ENCODE data around the gene CHST10.
"Not testable (repeated sequence)": the region's sequence is repeated elsewhere in the genome, so short reads cannot be mapped to it uniquely, and the experiment has no call there.

The CHST10 gene

GRCh38 chr2:100393362-100393761 is 24.1 kb downstream of the CHST10 start:
- DNase-seq (ENCODE audit: low spot score) = no peak

DNA sequence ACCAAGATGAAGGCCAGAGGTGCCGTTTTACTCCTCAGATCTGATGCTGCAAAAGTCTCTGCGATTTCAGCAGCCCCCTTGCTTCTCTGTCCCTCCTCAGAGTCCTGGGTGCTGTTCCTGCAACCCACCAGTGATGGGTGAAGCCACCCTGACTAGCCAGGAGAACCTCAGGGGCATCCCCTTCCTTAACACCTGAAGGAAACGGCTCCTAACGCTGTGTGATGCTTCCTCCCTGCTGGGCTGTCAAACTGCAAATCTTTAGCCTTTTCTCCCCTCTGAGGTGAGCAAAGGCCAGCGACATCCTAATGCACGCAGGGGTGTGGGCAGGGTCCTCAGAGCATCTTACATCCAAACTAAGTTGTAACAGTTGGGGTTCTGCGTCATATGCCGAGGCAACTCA is 24.8 kb downstream of the CHST10 start:
- DNase-seq (ENCODE audit: low spot score) = no peak

GRCh38 chr2:100391735-100392515 is 25.5 kb downstream of the CHST10 start:
- peak; percentile 31 for DNase-seq (ENCODE audit: low spot score)

GRCh38 chr2:100390001-100390940 is 27.2 kb downstream of the CHST10 start:
- no peak for DNase-seq (ENCODE audit: low spot score)

GRCh38 chr2:100388703-100389102 is 28.8 kb downstream of the CHST10 start:
- no peak for DNase-seq (ENCODE audit: low spot score)

- DNase-seq (ENCODE audit: low spot score) = no peak
These were observed 33.5 kb downstream of the CHST10 start for GRCh38 chr2:100383954-100384353.

- no peak for DNase-seq (ENCODE audit: low spot score)
These were observed 34.2 kb downstream of the CHST10 start for GRCh38 chr2:100383306-100383705.

DNA sequence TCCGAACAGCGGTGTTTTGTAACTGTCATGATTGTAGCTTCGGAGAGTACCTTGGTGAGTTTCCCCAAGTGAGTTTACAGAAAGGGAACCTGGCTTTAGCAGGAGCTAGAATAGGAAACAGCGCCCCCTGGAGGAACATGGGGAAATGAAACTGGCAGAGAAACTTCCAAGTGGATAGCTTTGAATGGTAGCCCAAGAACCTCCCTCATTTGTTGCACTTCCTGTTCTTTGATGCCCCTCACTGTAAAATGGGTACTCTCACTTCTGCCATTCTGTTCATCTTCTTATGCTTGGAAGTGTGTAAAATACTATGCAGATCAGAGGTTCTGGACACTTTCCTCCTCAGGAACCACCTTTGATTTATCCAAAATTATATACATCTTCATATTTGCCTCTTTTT is 36.2 kb downstream of the CHST10 start:
- peak; percentile 71 for DNase-seq (ENCODE audit: low spot score)

- DNase-seq (ENCODE audit: low spot score) = no peak
These were observed 36.8 kb downstream of the CHST10 start for GRCh38 chr2:100380681-100381080.

GRCh38 chr2:100376836-100377235 is 40.6 kb downstream of the CHST10 start:
- no peak for DNase-seq (ENCODE audit: low spot score)

DNA sequence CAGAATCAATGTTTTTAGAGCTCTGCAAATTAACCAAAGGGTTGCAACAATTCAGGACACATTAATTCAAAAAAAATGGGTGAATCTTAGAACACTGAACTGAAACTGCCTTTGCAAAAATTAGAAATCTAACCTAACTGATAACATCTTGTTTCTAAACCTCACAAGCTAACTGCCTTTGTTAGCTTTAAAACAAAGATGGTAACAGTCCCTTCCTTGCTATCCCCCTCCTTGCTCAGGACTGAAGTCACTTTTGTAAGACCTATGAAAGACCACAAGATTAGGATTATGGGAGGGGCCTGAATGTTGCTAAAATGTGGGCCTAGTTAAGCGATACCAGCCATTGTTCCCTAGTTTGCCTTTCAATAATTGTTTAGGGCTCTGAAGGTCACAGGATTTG is 50.3 kb downstream of the CHST10 start:
- DNase-seq (ENCODE audit: low spot score) = no peak

GRCh38 chr2:100365434-100365833 is 52.0 kb downstream of the CHST10 start:
- DNase-seq (ENCODE audit: low spot score) = no peak

DNA sequence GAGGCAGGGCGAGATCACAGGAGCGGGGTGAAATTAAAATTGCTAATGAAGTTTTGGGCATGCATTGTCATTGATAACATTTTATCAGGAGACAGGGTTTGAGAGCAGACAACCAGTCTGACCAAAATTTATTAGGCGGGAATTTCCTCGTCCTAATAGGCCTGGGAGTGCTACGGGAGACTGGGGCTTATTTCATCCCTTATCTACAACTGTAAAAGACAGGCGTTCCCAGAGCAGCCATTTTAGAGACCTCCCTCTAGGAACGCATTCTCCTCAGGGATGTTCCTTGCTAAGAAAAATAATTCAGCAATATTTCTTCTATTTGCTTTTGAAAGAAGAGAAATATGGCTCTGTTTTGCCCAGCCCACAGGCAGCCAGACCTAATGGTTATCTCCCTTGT is 55.2 kb downstream of the CHST10 start:
- not testable (repeated sequence) for DNase-seq (ENCODE audit: low spot score)

GRCh38 chr2:100359576-100359975 is 57.9 kb downstream of the CHST10 start:
- no peak for DNase-seq (ENCODE audit: low spot score)

DNA sequence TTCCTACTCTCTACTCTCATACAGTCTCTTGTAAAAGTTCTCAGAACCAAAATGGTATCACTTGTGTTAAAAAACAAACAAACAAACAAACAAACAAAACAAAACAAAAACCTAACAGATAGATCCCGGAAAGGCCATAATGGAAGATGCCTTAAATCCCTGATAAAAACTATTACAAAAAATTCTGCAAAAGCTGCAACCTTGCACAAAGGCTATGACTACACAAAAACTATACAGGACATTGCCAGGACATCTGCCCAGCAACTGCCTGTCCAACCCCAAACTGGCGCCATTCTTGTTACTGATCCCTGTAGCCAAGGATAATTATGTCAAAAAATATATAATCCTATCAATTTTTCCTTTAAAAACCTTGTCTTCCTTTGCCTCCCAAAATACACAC is 58.9 kb downstream of the CHST10 start:
- DNase-seq (ENCODE audit: low spot score) = no peak

DNA sequence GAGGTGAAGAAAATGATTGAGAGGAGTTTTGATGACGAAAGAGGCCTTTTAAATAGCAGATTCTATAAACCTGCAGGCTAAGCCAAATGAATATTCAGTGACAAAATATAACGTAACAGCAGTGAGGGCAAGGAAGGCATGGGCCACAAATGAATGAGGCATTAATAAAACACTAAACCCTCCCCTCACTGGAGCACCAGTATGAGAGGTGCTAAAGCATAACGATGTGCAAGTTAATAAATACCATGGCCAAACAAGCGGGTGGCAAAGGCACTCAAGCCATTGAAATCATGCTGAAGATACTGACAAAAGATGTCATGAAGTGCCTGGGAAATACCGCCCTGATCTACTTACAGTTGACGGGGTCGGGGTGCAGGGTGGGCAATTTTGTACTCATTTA is 64.9 kb downstream of the CHST10 start:
- DNase-seq (ENCODE audit: low spot score) = no peak

DNA sequence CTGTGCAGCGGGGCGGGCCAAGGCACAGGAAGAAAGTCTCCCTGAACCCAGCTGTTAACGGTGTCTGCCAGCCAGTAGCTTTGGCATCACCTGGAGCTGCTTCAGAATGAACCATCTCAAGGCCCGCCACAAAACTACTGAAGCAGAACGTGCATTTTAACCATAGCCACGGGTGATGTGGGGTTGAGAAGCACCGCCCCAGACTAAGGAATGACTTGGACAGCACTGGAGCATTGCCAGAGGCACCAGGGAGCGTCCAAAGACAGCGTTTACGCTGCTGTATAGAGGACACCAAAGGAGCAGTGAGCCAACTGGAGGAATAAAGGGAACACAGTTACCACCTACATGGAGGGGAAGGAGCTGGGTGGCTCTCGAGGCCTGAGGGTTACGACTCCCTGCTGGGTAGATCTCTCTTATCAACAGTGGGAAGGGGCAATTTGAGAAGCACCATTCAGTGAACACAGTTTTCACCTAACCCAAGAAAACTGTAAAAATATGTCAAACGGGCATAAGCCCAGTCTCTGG is 66.7 kb downstream of the CHST10 start:
- DNase-seq (ENCODE audit: low spot score) = no peak

DNA sequence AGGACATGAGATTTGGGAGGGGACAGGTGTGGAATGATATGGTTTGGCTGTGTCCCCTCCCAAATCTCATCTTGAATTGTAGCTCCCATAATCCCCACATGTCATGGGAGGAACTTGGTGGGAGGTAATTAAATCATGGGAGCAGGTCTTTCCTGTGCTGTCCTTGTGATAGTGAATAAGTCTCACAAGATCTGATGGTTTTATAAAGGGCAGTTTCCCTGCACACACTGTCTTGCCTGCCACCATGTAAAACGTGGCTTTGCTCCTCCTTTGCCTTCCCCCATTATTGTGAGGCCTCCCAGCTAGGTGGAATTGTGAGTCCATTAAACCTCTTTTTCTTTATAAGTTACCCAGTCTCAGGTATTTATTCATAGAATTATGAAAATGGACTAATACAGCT is 72.3 kb downstream of the CHST10 start:
- not testable (repeated sequence) for DNase-seq (ENCODE audit: low spot score)

DNA sequence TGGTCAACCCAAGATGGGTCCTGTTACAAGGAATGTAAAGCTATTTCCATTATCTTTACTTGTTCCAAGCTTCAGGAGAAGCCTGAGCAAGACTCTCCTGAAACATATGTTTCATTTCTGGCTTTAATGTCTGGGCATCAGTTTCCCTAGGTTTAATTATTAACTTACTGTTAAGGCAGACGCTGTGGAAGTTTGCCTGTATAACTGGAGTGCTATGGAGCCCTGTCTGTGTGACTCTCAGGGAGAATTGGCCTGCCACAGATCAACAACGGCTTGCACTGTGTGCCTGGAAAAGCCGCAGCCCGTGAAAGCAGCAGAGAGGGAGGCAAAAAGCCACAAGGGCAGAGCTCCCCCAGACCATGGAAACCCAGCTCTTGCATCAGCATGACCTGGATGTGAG is 73.0 kb downstream of the CHST10 start:
- no peak for DNase-seq (ENCODE audit: low spot score)

DNA sequence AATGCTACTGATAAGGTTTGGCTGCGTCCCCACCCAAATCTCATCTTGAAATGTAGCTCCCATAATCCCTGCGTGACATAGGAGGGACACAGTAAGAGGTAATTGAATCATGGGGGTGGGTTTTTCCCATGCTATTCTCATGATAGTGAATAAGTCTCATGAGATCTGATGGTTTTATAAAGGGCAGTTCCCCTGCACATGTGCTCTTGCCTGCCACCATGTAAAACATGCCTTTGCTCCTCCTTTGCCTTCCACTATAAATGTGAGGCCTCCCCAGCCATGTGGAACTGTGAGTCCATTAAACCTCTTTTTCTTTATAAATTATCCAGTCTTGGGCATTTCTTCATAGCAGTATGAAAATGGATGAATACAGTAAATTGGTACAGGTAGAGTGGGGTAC is 75.0 kb downstream of the CHST10 start:
- not testable (repeated sequence) for DNase-seq (ENCODE audit: low spot score)
